NT2/D1 (cell line): ENCODE results near the gene MTFR1L.

Experiments
- DNase-seq: peaks from one replicate; pipeline ENCODE4 v3.0.0-alpha.2; 2011; ENCODE audit warnings: low read depth, low spot score
- H3K27me3 ChIP-seq: 2 replicates; pipeline ENCODE4 v1.6.0; 2011; ENCODE audit warnings: mild to moderate bottlenecking; ENCODE audit not compliant: insufficient read length, insufficient read depth
- H3K36me3 ChIP-seq: 2 replicates; pipeline ENCODE4 v1.6.1; 2011; ENCODE audit warnings: mild to moderate bottlenecking, low read length, mixed read lengths; ENCODE audit not compliant: insufficient read depth, insufficient read length
- H3K4me1 ChIP-seq: 2 replicates; pipeline ENCODE4 v1.5.1; 2011; ENCODE audit not compliant: insufficient read depth, insufficient read length
- H3K4me3 ChIP-seq: 2 replicates; pipeline ENCODE4 v1.5.1; 2011; ENCODE audit warnings: low read depth; ENCODE audit not compliant: insufficient read length
- H3K9ac ChIP-seq: 2 replicates; pipeline ENCODE4 v1.6.0; 2011; ENCODE audit warnings: low read depth; ENCODE audit not compliant: insufficient read length
- H3K9me3 ChIP-seq: 2 replicates; pipeline ENCODE4 v1.5.1; 2011; ENCODE audit warnings: mild to moderate bottlenecking, low read length; ENCODE audit not compliant: insufficient read depth
- SUZ12 ChIP-seq: IDR thresholded peaks from 2 replicates; pipeline ENCODE4 v1.6.1; 2011; ENCODE audit not compliant: insufficient read length, insufficient read depth; ENCODE audit errors: extremely low read depth
- YY1 ChIP-seq: IDR thresholded peaks from 2 replicates; pipeline ENCODE4 v1.6.1; 2011; ENCODE audit not compliant: insufficient read length, insufficient read depth
- ZNF274 ChIP-seq: IDR thresholded peaks from 2 replicates; pipeline ENCODE4 v1.6.1; 2011; ENCODE audit warnings: mild to moderate bottlenecking, low read depth, low read length

Gene MTFR1L

DNA sequence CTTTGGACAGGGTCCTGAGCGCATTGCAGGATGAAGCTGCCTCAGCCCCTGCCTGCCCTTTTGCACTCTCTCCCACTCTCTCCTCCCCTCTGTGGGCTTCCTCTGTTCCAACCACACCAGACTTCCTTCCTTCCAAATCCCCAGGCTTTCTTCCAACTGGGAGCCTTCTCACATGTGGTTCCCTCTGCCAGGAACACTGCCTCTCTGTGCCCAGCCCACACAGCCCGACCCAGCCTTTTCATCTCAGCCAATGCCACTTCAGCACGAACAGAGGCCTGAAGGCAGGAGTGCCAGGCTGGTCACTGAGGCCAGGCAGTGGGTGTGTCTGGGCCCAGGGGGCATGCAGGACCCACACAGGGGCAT is 13.9 kb upstream of the MTFR1L start:
- DNase-seq = no peak
- Histone ChIP-seq H3K9me3 (no peaks in the 10 kb centered on the region), H3K4me1 (peaks cover 15% of the 10 kb centered on the region), H3K4me3 (no peak overlapping the region), H3K36me3 (peaks cover 67% of the 10 kb centered on the region), H3K9ac (no peak overlapping the region), H3K27me3 (no peaks in the 10 kb centered on the region)
- no peak for TF ChIP-seq ZNF274
- no peak for TF ChIP-seq SUZ12
- TF ChIP-seq YY1 = no peak

DNA sequence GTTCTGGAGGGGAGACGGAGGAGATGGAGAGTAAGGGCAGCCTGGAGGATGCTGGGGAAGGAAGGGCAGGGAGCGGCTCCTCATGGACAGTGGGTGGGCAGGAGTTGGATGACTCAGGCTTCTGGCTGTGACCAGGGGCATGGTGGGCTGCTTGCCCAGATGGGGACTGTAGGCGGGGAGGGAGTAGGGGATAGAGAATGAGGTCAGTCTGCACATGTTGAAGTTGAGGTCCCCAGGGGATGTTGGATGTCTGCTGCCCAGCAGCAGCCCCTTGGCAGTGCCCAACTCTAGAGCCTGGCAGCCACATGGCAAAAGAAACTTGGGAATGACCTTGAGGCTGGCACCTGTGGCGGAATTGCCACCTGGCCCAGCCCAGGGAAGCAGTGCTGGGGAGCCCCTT is 13.3 kb upstream of the MTFR1L start:
- Histone ChIP-seq H3K9ac (no peak overlapping the region), H3K4me1 (peaks cover 19% of the 10 kb centered on the region), H3K9me3 (no peaks in the 10 kb centered on the region), H3K4me3 (no peak overlapping the region), H3K36me3 (peaks cover 72% of the 10 kb centered on the region), H3K27me3 (no peaks in the 10 kb centered on the region)
- TF ChIP-seq ZNF274 (no peak), YY1 (no peak), SUZ12 (no peak)
- DNase-seq = no peak

- TF ChIP-seq SUZ12 (no peak), ZNF274 (no peak), YY1 (no peak)
- no peak for DNase-seq
- peaks cover 21% of the 10 kb centered on the region for H3K4me1 ChIP-seq
- H3K9me3 ChIP-seq = no peaks in the 10 kb centered on the region
- no peak overlapping the region for H3K4me3 ChIP-seq
- H3K9ac ChIP-seq = peak overlapping the region; percentile 16
- no peaks in the 10 kb centered on the region for H3K27me3 ChIP-seq
- H3K36me3 ChIP-seq = peaks cover 78% of the 10 kb centered on the region
Observed at GRCh38 chr1:25807480-25808390, 12.0 kb upstream of the MTFR1L start.

- Histone ChIP-seq H3K4me3 (no peak overlapping the region), H3K9ac (peak overlapping the region; percentile 16), H3K36me3 (peaks cover 87% of the 10 kb centered on the region), H3K9me3 (no peaks in the 10 kb centered on the region), H3K27me3 (no peaks in the 10 kb centered on the region), H3K4me1 (peaks cover 17% of the 10 kb centered on the region)
- TF ChIP-seq ZNF274 (no peak), YY1 (no peak), SUZ12 (no peak)
- no peak for DNase-seq
Observed at GRCh38 chr1:25808481-25809244, 11.1 kb upstream of the MTFR1L start.

DNA sequence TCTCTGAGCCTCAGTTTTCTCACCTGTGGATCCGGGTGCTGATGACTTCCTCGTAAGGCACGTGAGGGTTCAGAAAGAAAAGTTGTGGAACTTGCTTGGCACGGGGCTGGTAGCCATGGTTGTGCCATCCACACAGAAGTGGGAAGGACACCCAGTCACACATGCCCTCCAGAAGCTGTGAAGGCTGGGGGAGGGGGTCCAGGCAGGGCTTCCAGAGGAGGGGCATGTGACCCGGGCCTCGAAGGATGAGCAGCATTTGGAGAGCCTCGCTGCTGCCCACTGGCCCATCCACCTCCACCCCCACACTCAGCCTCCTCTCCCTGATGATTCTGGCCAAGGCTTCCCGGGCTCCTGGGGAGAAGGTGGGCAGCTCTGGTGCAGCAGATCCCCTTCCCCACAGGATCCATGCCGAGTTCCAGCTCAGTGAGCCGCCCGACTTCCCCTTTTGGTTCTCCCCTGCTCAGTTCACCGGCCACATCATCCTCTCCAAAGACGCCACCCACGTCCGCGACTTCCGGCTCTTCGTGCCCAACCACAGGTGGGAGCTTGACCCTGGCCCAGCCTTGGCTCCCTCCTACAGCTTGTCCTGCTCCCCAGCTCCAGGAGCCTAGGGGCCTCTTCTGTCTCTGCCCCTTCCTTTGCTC is 10.3 kb upstream of the MTFR1L start:
- no peaks in the 10 kb centered on the region for H3K27me3 ChIP-seq
- peaks cover 14% of the 10 kb centered on the region for H3K4me1 ChIP-seq
- no peak overlapping the region for H3K4me3 ChIP-seq
- DNase-seq = no peak
- peak overlapping the region; percentile 42 for H3K9ac ChIP-seq
- no peak for TF ChIP-seq YY1
- no peak for TF ChIP-seq ZNF274
- TF ChIP-seq SUZ12 = no peak
- peaks cover 95% of the 10 kb centered on the region for H3K36me3 ChIP-seq
- H3K9me3 ChIP-seq = no peaks in the 10 kb centered on the region

GRCh38 chr1:25809929-25810328 is 9.8 kb upstream of the MTFR1L start:
- DNase-seq = no peak
- TF ChIP-seq SUZ12 (no peak), YY1 (no peak), ZNF274 (no peak)
- Histone ChIP-seq H3K36me3 (peaks cover 96% of the 10 kb centered on the region), H3K27me3 (no peaks in the 10 kb centered on the region), H3K9me3 (no peaks in the 10 kb centered on the region), H3K9ac (peak overlapping the region; percentile 42), H3K4me1 (peaks cover 13% of the 10 kb centered on the region), H3K4me3 (no peak overlapping the region)
